A549 (cell line): Measurements from ENCODE around the gene NPTXR.

Experiments
- BHLHE40 ChIP-seq: IDR thresholded peaks from 2 replicates; pipeline ENCODE4 v1.6.1; 2012; ENCODE audit warnings: low read depth, low read length, inconsistent platforms
- CTCF ChIP-seq: fragments of >200 bp; sonication (Bioruptor Twin); formaldehyde crosslinking; IDR thresholded peaks from 3 replicates; pipeline ENCODE4 v1.5.1; 2016
- HEYL ChIP-seq: fragments of 250-450 bp; sonication (Bioruptor Pico); IDR thresholded peaks from 2 replicates; pipeline ENCODE4 v1.8.0; 2021; ENCODE audit warnings: mild to moderate bottlenecking, moderate library complexity
- MAZ ChIP-seq: fragments of 150-350 bp; IDR thresholded peaks from 2 replicates; pipeline ENCODE4 v1.6.1; 2014; ENCODE audit warnings: antibody characterized with exemption, low read depth, low read length, borderline replicate concordance
- POLR2A ChIP-seq: IDR thresholded peaks from 2 replicates; pipeline ENCODE4 v1.6.1; 2012; ENCODE audit warnings: mild to moderate bottlenecking, low read length
- REST ChIP-seq: fragments of 200-600 bp; sonication (generic); IDR thresholded peaks from 2 replicates; pipeline ENCODE4 v1.6.1; 2016; ENCODE audit warnings: antibody characterized with exemption, mild to moderate bottlenecking, moderate library complexity
- RFX5 ChIP-seq: fragments of 450-650 bp; IDR thresholded peaks from 2 replicates; pipeline ENCODE4 v1.7.1; 2014; ENCODE audit warnings: antibody characterized with exemption, mild to moderate bottlenecking, moderate library complexity
- ZFP36 ChIP-seq: fragments of 450-650 bp; IDR thresholded peaks from 2 replicates; pipeline ENCODE4 v1.6.1; 2014; ENCODE audit warnings: borderline replicate concordance; ENCODE audit not compliant: partially characterized antibody

GRCh38 chr22:38844315-38845003 is 631 bp upstream of the NPTXR start:
- TF ChIP-seq RFX5 (no peak), HEYL (CRISPR knock-in tag) (no peak), CTCF (no peak), MAZ (no peak), ZFP36 (no peak), REST (no peak), POLR2A (no peak), BHLHE40 (no peak)
